MCF 10A (cell line): ENCODE results near the gene SELENOV. TPM values are rescaled to one million over a fixed set of nuclear protein-coding genes. Genes with fewer than 3 reads are reported as not detected.

Source experiments
- BruUV-seq: library from RNA; stranded (reverse); fragments of 400-500 nt; replicated peaks from 2 replicates; lab custom pipeline; 2021; lab: Mats Ljungman, UMichigan
- CTCF ChIA-PET: fragments of 300-600 bp; sonication (Branson Sonifier 250); formaldehyde crosslinking; extraction: SDS; loops from one replicate; lab custom pipeline; 2021; ENCODE audit warnings: antibody characterized with exemption, inconsistent platforms; lab: Yijun Ruan, JAX
- POLR2A ChIA-PET: fragments of 300-600, 350-650 bp; sonication (Branson Sonifier 250); formaldehyde crosslinking; extraction: SDS; loops from one replicate; lab custom pipeline; 2020; ENCODE audit warnings: antibody characterized with exemption, inconsistent platforms; lab: Yijun Ruan, JAX
- DNase-seq: peaks from one replicate; pipeline ENCODE4 v3.0.0-alpha.2; 2018; ENCODE audit not compliant: unreplicated experiment
- H3K27ac Mint-ChIP-seq: one replicate; pipeline ENCODE4 v1.8.0; 2022; ENCODE audit warnings: mild to moderate bottlenecking, low read depth, mixed read lengths; ENCODE audit not compliant: unreplicated experiment
- H3K27me3 Mint-ChIP-seq: one replicate; pipeline ENCODE4 v1.8.0; 2022; ENCODE audit warnings: mixed read lengths; ENCODE audit not compliant: insufficient read depth, unreplicated experiment
- H3K36me3 Mint-ChIP-seq: one replicate; pipeline ENCODE4 v1.8.0; 2022; ENCODE audit warnings: mild to moderate bottlenecking, moderate library complexity, mixed read lengths; ENCODE audit not compliant: insufficient read depth, unreplicated experiment
- H3K4me1 Mint-ChIP-seq: one replicate; pipeline ENCODE4 v1.8.0; 2022; ENCODE audit warnings: mixed read lengths; ENCODE audit not compliant: insufficient read depth, unreplicated experiment
- H3K4me3 Mint-ChIP-seq: one replicate; pipeline ENCODE4 v1.8.0; 2022; ENCODE audit warnings: mild to moderate bottlenecking, moderate library complexity, mixed read lengths; ENCODE audit not compliant: unreplicated experiment
- H3K9me3 Mint-ChIP-seq: one replicate; pipeline ENCODE4 v1.8.0; 2022; ENCODE audit warnings: mixed read lengths; ENCODE audit not compliant: unreplicated experiment
- intact Hi-C: fragments of 100-400 bp; cut with micrococcal nuclease; formaldehyde crosslinking; loops from 2 replicates; pipeline ENCODE4 v1.14.1; 2022
- total RNA-seq: library from RNA; stranded (reverse); gene quantifications from 2 replicates; pipeline ENCODE4 v1.2.3, GENCODE V29; 2022
- TF ChIP-seq, protein P1 (sequence below): fragments of 200-600 bp; IDR thresholded peaks from one replicate; pipeline ENCODE4 v1.8.0; 2022; ENCODE audit warnings: antibody characterized with exemption, mild to moderate bottlenecking; ENCODE audit not compliant: unreplicated experiment

The SELENOV gene
- total RNA-seq, 1 experiment from 2014 or later, result not detected

DNA sequence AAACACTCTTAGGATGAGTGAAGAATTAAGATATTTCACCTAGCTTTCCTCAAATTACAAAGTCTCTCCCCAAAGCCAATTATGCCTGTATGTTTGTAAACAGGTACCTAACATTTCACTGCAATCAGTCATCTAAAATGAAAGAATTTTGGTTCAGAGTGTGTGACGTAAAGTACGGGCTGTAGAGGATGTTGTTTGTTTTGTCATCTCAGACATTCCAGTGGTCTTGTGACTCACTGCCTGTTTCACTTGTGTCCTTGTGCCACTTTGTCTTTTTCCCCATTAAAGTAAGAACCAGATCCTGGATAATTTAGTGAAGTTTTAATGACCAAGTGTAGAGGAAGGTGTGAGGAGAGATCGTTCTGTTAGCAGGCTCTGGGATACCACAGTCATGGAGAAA, 53.7 kb downstream of the SELENOV start:
- H3K4me3 Mint-ChIP-seq, result no peak overlapping the region
- TF ChIP-seq, protein P1, sequence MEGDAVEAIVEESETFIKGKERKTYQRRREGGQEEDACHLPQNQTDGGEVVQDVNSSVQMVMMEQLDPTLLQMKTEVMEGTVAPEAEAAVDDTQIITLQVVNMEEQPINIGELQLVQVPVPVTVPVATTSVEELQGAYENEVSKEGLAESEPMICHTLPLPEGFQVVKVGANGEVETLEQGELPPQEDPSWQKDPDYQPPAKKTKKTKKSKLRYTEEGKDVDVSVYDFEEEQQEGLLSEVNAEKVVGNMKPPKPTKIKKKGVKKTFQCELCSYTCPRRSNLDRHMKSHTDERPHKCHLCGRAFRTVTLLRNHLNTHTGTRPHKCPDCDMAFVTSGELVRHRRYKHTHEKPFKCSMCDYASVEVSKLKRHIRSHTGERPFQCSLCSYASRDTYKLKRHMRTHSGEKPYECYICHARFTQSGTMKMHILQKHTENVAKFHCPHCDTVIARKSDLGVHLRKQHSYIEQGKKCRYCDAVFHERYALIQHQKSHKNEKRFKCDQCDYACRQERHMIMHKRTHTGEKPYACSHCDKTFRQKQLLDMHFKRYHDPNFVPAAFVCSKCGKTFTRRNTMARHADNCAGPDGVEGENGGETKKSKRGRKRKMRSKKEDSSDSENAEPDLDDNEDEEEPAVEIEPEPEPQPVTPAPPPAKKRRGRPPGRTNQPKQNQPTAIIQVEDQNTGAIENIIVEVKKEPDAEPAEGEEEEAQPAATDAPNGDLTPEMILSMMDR, result no peak
- BruUV-seq, result no TSS peak
- CTCF ChIA-PET, result no interaction called here
- intact Hi-C loops, result no loop called here
- peaks cover 7% of the 10 kb centered on the region for H3K4me1 Mint-ChIP-seq
- POLR2A ChIA-PET, result no interaction called here
- H3K27ac Mint-ChIP-seq, result no peak overlapping the region
- H3K9me3 Mint-ChIP-seq, result peaks cover 6% of the 10 kb centered on the region
- H3K36me3 Mint-ChIP-seq, result no peaks in the 10 kb centered on the region
- peak; percentile 25 for DNase-seq
- peaks cover 23% of the 10 kb centered on the region for H3K27me3 Mint-ChIP-seq

Other genes with a start within 250 kb of the SELENOV start
- not detected in 2 replicates for gene IFNL2, start 246.7 kb upstream of the SELENOV start, total RNA-seq
- not detected in 2 replicates for gene IFNL1, start 218.7 kb upstream of the SELENOV start, total RNA-seq
- 0.16 TPM in 1 of 2 replicates, not detected in the other for gene LRFN1, start 194.3 kb upstream of the SELENOV start, total RNA-seq
- gene GMFG, start 179.1 kb upstream of the SELENOV start, total RNA-seq, result not detected in 2 replicates
- gene SAMD4B, start 172.7 kb upstream of the SELENOV start, total RNA-seq, result 65.4 and 94.2 TPM in 2 replicates
- gene PAF1, start 124.0 kb upstream of the SELENOV start, total RNA-seq, result 47.0 and 48.5 TPM in 2 replicates
- 24.3 and 31.7 TPM in 2 replicates for gene MED29, start 123.8 kb upstream of the SELENOV start, total RNA-seq
- 83.7 and 98.4 TPM in 2 replicates for gene ZFP36, start 108.3 kb upstream of the SELENOV start, total RNA-seq
- 19.2 and 19.6 TPM in 2 replicates for gene PLEKHG2, start 102.5 kb upstream of the SELENOV start, total RNA-seq
- gene RPS16, start 79.2 kb upstream of the SELENOV start, total RNA-seq, result 2,837 and 2,909 TPM in 2 replicates
- 122 and 165 TPM in 2 replicates for gene SUPT5H, start 69.6 kb upstream of the SELENOV start, total RNA-seq
- 71.2 and 94.2 TPM in 2 replicates for gene TIMM50, start 34.3 kb upstream of the SELENOV start, total RNA-seq
- 0.56 and 0.68 TPM in 2 replicates for gene DLL3, start 16.2 kb upstream of the SELENOV start, total RNA-seq
- gene EID2B, start 17.7 kb downstream of the SELENOV start, total RNA-seq, result 2.0 and 3.3 TPM in 2 replicates
- gene EID2, start 25.0 kb downstream of the SELENOV start, total RNA-seq, result 8.5 and 10.4 TPM in 2 replicates
- gene LGALS13, start 87.4 kb downstream of the SELENOV start, total RNA-seq, result not detected in 2 replicates
- gene LGALS16, start 140.8 kb downstream of the SELENOV start, total RNA-seq, result not detected in 2 replicates
- gene LGALS14, start 189.3 kb downstream of the SELENOV start, total RNA-seq, result not detected in 2 replicates
- gene CLC, start 222.9 kb downstream of the SELENOV start, total RNA-seq, result not detected in 2 replicates